Activated T-helper 17 cell treated with anti-CD3 and anti-CD28 coated beads, Interleukin-2, amount 50 U/mL, for 72 hours (primary cell): ENCODE measurements around the gene MRPS23. TPM values are rescaled to one million over a fixed set of nuclear protein-coding genes. Genes with fewer than 3 reads are reported as not detected.

Source experiments
- ATAC-seq: fragments of 150-1000 bp; cut with Tn5 transposase; replicated peaks from 2 replicates; pipeline ENCODE4 v1.10.0; 2021; ENCODE audit warnings: mild to moderate bottlenecking, moderate library complexity
- H3K27ac Mint-ChIP-seq: one replicate; pipeline ENCODE4 v1.8.0; 2022; ENCODE audit warnings: mixed read lengths
- H3K27me3 Mint-ChIP-seq: one replicate; pipeline ENCODE4 v1.8.0; 2022; ENCODE audit warnings: mixed read lengths
- H3K36me3 Mint-ChIP-seq: one replicate; pipeline ENCODE4 v1.8.0; 2022; ENCODE audit warnings: low read depth, mild to moderate bottlenecking, mixed read lengths
- H3K4me1 Mint-ChIP-seq: one replicate; pipeline ENCODE4 v1.8.0; 2022; ENCODE audit warnings: mixed read lengths
- H3K4me3 Mint-ChIP-seq: one replicate; pipeline ENCODE4 v1.8.0; 2022; ENCODE audit warnings: mild to moderate bottlenecking, mixed read lengths
- H3K9me3 Mint-ChIP-seq: one replicate; pipeline ENCODE4 v1.8.0; 2022; ENCODE audit warnings: mixed read lengths
- total RNA-seq, 2 donors: library from RNA; stranded (reverse); gene quantifications; one replicate each; pipeline ENCODE4 v1.2.3, GENCODE V29; 2022

MRPS23 gene
- total RNA-seq, 2 donors from 2014 or later: 27.5 to 48.5 TPM

DNA sequence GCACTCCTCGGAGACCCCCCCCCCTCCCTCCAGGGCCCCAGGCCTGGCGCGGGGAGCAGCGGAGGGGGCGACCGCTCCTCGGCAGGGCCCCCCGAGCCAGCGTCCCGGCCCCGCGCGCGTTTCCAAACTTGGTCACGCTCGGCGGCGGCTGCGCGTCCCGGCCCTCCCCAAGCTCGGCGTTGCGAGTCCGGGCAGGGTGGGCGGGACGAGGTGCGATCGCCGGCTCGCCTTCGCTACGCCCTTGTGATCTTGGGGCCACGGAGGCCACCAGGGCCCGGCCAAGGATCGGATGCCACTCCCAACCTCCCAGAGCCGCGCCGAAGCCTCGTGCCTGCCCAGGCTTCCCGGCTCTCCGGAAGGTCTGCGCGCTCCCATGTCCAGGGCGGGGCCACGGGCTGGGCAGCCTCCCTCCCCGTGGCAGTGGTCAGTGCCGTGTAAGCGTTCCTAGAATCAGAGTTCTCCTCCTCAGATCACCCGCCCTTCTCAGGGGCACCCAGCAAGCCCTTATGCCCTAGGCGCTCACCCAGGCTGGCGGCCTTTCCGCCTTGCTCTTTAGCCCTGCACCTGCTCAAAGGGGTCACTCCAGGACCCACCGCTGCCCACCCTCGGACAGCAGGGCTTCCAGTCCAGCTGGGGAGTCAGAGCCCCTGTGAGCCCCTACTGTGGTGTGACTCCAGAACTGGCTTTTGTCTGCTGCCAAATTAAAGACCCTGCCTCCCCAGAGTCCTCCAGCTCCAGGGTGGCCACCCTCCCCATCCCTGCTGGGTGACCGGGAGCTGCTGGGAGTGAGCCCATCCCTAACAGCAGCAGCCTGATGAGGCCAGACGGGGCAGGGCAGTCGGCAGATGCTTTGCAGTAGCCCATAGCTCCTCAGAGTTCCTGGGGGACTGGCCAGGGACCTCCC, 12.2 kb upstream of the MRPS23 start:
- no peak overlapping the region for H3K27ac Mint-ChIP-seq
- H3K27me3 Mint-ChIP-seq: no peaks in the 10 kb centered on the region
- ATAC-seq: peak; percentile 13
- peaks cover 7% of the 10 kb centered on the region for H3K4me1 Mint-ChIP-seq
- H3K4me3 Mint-ChIP-seq: peak overlapping the region; percentile 33
- no peaks in the 10 kb centered on the region for H3K9me3 Mint-ChIP-seq
- H3K36me3 Mint-ChIP-seq: no peaks in the 10 kb centered on the region

DNA sequence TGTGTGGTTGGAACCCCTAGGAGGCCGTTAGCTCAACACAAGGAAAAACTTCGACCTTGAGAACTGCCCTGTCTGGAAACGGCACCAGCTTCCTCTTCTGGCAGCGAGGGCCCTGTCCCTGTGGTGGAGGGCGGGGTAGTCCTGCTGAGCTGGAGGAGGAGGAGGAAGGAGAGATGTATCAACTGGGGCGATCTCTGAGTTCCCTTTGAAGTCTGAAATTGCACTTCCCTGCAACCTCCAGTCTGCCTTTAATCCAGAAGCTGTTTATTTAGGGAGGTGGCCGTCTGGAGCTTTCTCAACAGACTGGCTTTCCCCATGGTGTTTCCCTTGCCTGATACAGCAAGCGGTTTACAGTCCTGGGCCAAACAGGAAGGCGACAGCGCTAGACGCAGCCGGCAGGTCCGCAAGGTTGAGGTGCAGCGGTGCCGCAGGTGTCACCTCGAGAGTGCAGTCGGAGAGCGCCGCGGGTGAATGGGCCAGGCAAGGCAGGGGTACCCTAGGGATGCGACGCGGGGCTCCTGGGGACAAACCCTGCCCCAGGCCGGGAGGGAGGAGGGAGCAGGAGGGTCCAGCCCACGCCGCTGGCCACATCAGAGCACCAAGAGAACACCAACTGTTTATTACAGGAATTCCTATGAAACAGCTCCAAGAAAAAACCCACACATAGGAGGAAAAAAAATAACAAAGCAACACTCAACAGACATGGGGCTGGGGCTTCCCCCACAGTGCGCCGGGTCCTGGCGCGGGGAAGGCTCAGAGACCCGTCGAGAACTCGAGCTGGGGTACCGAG, 11.4 kb upstream of the MRPS23 start:
- H3K4me1 Mint-ChIP-seq: peaks cover 7% of the 10 kb centered on the region
- no peaks in the 10 kb centered on the region for H3K9me3 Mint-ChIP-seq
- no peaks in the 10 kb centered on the region for H3K27me3 Mint-ChIP-seq
- peak; percentile 74 for ATAC-seq
- peak overlapping the region; percentile 59 for H3K27ac Mint-ChIP-seq
- H3K36me3 Mint-ChIP-seq: no peaks in the 10 kb centered on the region
- peak overlapping the region; percentile 84 for H3K4me3 Mint-ChIP-seq

DNA sequence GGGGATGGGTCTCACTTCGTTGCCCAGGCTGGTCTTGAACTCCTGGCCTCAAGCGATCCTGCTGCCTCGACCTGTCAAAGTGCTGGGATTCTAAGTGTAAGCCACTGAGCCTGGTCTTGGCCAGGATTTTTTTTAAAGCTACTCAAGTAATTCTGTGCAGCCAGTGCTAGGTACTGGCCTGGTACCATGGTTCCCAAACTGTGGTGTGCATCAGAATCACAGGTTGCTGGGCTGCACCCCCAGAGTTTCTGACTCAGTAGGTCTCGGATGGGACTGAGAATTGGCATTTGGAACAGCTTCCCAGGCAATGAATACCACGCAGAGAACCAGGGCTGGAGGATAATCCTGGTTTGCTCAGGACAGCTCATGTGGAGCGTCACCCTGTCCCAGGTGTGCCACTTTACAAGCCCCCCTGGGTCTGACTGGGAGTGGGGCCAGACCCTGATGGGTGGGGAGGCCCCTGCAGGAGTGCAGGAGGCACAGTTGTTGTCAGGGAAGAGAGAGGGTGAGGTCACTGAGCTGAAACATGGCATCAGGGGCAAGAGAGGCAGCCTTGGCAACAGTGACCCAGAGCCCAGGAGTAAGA, 10.7 kb upstream of the MRPS23 start:
- no peak for ATAC-seq
- H3K36me3 Mint-ChIP-seq: no peaks in the 10 kb centered on the region
- H3K4me3 Mint-ChIP-seq: peak overlapping the region; percentile 84
- H3K27me3 Mint-ChIP-seq: no peaks in the 10 kb centered on the region
- H3K27ac Mint-ChIP-seq: peak overlapping the region; percentile 59
- H3K4me1 Mint-ChIP-seq: peaks cover 7% of the 10 kb centered on the region
- H3K9me3 Mint-ChIP-seq: no peaks in the 10 kb centered on the region

DNA sequence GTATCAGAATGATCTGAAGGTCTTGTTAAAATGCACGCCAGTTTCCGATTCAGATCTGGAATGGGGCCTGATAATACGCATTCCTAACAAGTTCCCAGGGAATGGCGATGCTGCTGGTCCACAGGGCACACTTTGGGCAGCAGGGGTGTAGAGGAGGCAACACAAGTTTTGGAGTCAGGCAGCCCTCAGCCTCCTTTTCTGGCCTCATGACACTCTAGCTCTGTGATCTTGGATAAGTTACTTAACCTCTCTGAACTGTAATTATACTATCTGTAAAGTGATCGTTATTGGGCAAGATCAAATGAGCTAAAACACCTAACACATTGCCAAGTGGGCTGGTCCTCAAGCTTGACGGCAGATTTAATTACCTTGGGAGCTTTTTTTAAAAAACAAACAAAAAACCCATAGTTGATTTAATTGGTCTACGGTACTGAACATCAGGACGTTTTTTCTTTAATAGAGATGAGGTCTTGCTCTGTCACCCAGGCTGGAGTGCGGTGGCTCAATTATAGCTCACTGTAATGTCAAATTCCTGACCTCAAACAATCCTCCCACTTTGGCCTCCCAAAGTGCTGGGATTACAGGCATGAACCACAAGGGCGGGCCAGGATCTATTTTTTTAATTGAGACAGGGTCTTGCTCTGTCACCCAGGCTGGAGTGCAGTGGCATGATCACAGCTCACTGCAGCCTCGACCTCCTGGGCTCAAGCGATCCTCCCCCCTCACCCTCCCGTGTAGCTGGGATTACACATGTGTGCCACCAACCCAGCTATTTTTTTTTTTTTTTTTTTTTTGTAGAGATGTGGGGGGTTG, 10.0 kb upstream of the MRPS23 start:
- Mint-ChIP-seq H3K4me1 (peaks cover 7% of the 10 kb centered on the region), H3K4me3 (no peak overlapping the region), H3K9me3 (no peaks in the 10 kb centered on the region), H3K27me3 (no peaks in the 10 kb centered on the region), H3K36me3 (no peaks in the 10 kb centered on the region), H3K27ac (no peak overlapping the region)
- no peak for ATAC-seq

DNA sequence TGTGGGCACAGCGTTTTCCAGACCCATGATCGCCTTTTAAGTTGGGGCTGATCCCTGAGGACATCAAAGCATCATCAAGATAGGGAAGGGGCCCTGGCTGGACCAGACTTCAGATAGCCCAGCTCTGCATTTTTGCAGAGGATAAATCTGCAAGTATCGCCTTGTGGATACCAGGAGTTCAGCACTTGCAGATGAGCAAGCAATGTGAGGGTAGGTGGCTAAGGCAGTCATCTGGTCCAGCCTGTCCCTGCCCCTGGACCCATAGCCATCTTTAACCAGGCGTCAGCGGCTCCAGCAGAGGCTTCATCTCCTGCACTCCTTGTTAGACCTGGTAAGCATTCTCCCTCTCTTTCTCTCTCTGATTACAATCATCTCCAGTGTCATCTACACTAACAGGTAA, 9.0 kb upstream of the MRPS23 start:
- H3K27me3 Mint-ChIP-seq: no peaks in the 10 kb centered on the region
- no peak overlapping the region for H3K4me3 Mint-ChIP-seq
- no peak overlapping the region for H3K27ac Mint-ChIP-seq
- peaks cover 7% of the 10 kb centered on the region for H3K4me1 Mint-ChIP-seq
- no peaks in the 10 kb centered on the region for H3K36me3 Mint-ChIP-seq
- no peaks in the 10 kb centered on the region for H3K9me3 Mint-ChIP-seq
- ATAC-seq: no peak

DNA sequence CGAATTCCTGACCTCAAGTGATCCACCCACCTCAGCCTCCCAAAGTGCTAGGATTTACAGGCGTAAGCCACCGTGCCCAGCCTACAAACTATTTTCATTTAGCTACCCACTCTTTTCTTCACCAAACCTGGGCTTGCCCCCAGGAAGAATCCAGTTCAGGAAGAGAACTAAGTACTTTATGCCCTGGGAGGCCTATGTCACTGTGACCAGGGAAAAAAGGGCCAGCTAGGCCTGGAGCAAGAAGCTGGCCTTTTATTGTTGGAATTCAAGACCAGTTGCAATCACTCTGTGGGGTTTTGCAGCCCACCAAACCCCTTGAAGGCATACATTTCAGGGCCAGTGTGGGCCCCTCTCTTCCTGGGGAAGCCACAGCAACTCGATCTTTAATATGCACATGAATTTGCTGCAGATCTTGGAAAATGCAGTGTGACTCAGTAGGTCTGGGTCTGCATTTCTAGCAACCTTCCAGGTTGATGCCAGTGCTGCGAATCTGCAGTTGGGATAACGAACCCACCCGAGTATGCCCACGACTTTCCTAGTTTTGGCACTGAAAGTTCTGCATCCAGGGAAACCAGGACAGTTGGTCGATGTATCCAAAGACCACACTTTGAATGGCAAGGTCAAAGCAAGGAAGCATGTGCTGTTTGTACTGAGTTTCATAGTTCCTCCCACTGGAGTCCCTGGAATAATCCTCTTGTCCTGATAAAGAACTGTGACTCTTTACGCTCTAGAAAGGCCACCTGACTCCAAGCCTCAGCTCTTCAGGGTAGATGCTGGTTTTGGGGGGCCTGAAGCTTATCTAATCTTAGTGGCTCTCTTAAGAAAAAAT, 7.2 kb upstream of the MRPS23 start:
- Mint-ChIP-seq H3K4me1 (peaks cover 7% of the 10 kb centered on the region), H3K36me3 (no peaks in the 10 kb centered on the region), H3K27ac (no peak overlapping the region), H3K9me3 (no peaks in the 10 kb centered on the region), H3K27me3 (no peaks in the 10 kb centered on the region), H3K4me3 (no peak overlapping the region)
- ATAC-seq: no peak

DNA sequence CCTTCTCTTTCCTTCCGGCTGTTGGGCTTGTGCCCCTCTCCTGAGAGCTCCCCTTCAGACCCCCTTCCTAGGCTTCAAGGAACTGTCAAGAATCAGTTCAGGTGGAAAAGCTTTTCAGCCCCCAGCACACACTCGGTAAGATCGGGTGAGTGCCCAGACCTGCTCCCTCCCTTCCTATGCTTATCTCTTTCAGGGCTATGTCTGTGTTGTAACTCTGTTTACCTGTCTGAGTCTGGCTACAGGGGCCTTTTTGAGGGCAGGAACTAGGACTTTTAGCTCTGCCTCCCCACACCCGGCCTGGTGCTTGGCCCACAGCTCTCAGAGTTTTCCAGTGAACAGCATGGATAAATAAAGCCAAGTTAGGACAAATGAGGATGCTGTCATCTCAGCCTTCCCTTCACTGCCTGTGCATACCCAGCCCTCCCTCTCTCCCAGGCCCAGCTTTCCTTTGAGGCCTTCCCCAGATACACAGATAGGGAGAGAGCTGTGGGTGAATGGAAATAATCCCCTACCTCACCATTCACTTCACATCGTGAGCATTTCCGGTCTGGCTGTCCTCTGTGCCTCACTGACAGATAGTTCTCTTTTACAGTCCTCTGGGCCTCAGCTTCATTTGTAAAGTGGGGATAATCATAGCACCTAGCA, 5.7 kb upstream of the MRPS23 start:
- ATAC-seq: no peak
- no peaks in the 10 kb centered on the region for H3K9me3 Mint-ChIP-seq
- H3K27me3 Mint-ChIP-seq: no peaks in the 10 kb centered on the region
- peaks cover 4% of the 10 kb centered on the region for H3K4me1 Mint-ChIP-seq
- H3K36me3 Mint-ChIP-seq: no peaks in the 10 kb centered on the region
- no peak overlapping the region for H3K4me3 Mint-ChIP-seq
- no peak overlapping the region for H3K27ac Mint-ChIP-seq

DNA sequence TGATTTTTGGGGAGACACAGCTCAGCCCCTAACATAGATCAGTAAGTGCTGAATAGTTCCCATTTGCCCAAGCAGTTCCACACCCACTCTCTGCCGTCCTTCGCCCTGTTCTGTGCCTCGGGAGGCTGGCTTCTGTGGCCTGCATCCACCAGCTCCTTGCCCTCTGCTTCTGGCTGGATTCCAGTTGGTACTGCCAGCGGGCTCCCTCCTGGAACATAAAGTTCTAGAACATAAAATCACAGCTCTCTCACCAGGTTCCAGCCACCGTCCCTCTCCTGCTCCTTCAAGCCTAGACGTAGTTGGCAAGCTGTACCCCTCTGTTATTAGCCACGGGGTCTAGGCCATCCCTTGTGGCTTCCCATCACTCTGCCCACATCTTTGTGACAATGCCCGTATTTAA, 3.9 kb upstream of the MRPS23 start:
- Mint-ChIP-seq H3K9me3 (no peaks in the 10 kb centered on the region), H3K4me3 (no peak overlapping the region), H3K36me3 (peaks cover 17% of the 10 kb centered on the region), H3K27ac (no peak overlapping the region), H3K27me3 (no peaks in the 10 kb centered on the region), H3K4me1 (peaks cover 15% of the 10 kb centered on the region)
- ATAC-seq: no peak

DNA sequence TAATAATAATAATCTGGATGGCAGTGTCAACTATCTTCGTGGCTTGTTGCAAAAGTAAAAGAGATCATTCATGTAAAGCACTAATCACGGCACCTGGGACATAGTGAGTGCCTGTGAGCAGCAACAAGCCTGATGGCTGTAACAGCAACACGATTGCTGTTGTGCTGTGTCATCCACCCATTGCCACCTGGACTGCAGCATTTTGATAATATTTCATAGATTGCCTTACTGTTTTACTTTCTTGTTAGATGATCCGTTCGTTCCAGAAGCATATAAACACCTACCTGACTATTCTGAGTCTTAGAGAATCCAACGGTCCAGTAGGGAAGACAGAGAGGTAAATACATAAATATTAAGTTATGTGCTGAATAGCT, 3.1 kb upstream of the MRPS23 start:
- Mint-ChIP-seq H3K9me3 (no peaks in the 10 kb centered on the region), H3K4me1 (peaks cover 17% of the 10 kb centered on the region), H3K27ac (no peak overlapping the region), H3K4me3 (no peak overlapping the region), H3K27me3 (no peaks in the 10 kb centered on the region), H3K36me3 (peaks cover 25% of the 10 kb centered on the region)
- ATAC-seq: no peak

DNA sequence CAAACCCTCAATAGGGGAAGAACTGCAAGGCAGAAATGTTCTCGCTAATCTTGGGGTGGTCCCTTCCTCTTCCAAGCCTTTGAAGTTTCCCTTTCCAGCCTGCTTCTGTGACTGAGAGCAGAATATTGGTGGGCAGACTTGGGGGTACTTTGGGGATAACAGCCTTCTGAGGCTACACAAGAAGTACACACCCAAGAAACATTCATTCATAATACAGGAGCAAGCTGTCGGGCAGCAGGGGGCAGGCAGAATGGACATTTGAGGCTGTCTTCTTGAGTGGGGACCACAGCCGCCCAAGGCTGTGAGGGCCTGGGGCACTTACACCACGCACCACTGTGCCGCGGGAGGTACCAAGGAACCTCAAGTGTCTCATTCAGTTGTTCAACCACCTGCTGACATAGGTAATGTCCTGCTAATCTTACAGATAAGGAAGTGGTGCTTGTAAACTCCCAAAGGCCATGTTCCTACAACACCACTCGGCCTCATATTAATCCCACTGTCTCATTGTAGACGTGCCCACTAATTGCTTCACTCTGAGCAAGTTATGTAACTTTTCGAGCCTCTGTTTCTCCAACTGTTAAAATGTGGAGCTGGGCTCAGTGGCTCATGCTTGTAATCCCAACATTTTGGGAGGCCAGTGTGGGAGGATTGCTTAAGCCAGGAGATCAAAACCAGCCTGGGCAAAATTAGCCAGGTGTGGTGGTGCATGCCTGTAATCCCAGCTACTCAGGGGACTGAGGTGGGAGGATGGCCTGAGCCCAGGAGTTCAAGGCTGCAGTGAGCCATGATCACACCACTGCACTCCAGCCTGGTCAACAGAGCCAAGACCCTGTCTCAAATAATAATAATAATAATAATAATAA, 2.5 kb upstream of the MRPS23 start:
- Mint-ChIP-seq H3K9me3 (no peaks in the 10 kb centered on the region), H3K27ac (no peak overlapping the region), H3K27me3 (no peaks in the 10 kb centered on the region)

DNA sequence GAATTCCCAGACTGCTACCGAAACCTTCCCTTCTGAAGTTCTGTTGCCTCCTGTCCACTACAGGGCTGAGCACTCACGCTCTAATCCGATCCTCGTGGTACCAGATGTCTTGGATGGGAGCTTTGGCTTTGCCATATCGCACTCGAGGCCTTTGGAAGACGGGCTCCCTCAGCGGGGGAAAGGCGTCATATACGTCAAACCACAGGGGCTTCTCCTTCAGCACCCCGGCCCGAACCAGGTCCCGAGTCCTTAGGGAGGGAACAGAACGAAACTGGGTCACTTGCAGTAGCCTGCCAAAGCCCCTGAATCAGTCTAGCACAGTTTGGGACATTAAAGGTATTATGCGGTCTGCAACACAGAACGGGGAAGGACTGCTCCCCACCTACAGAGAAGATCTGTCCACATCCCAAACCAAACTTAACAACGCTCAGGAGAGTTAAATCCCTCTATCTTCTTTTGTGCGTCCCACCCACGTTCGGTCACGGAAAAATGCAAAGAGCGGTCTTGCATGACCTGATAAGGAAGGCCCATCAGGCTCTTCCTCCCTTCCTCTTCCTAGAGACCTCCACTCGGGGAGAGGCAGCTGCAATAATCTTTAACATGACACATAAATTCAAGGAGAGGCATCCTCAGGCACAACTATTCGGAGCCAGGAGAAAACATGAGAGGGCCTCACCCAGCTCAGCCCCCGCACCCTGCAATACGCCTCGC, 526 bp downstream of the MRPS23 start:
- ATAC-seq: no peak
- Mint-ChIP-seq H3K9me3 (no peaks in the 10 kb centered on the region), H3K27ac (peak overlapping the region; percentile 99), H3K27me3 (no peaks in the 10 kb centered on the region), H3K4me3 (peak overlapping the region; percentile 99), H3K36me3 (peaks cover 59% of the 10 kb centered on the region), H3K4me1 (peaks cover 21% of the 10 kb centered on the region)

More for the DNA sequence above, 2.5 kb upstream of the MRPS23 start:
- peaks cover 17% of the 10 kb centered on the region for H3K4me1 Mint-ChIP-seq
- ATAC-seq: no peak
- H3K36me3 Mint-ChIP-seq: peaks cover 30% of the 10 kb centered on the region
- H3K4me3 Mint-ChIP-seq: peak overlapping the region; percentile 99
